Calu3 (cell line): ENCODE measurements around the gene TNNT1. TPM values are rescaled to one million over a fixed set of nuclear protein-coding genes. Genes with fewer than 3 reads are reported as not detected.

Experiments
- BruUV-seq: library from RNA; stranded (reverse); fragments of 400-500 nt; replicated peaks from 2 replicates; lab custom pipeline; 2021; lab: Mats Ljungman, UMichigan
- CTCF ChIA-PET: fragments of 300-600 bp; sonication (Branson Sonifier 250); formaldehyde crosslinking; loops from one replicate; lab custom pipeline; 2022; ENCODE audit warnings: antibody characterized with exemption; lab: Charles Lee
- DNase-seq: peaks from one replicate; pipeline ENCODE4 v3.0.0; 2022
- H3K27ac Mint-ChIP-seq: one replicate; pipeline ENCODE4 v1.8.0; 2022; ENCODE audit warnings: mixed read lengths; ENCODE audit not compliant: unreplicated experiment
- H3K27me3 Mint-ChIP-seq: one replicate; pipeline ENCODE4 v1.8.0; 2022; ENCODE audit warnings: mixed read lengths; ENCODE audit not compliant: unreplicated experiment
- H3K36me3 Mint-ChIP-seq: one replicate; pipeline ENCODE4 v1.8.0; 2022; ENCODE audit warnings: mild to moderate bottlenecking, moderate library complexity, mixed read lengths; ENCODE audit not compliant: insufficient read depth, unreplicated experiment
- H3K4me1 Mint-ChIP-seq: one replicate; pipeline ENCODE4 v1.8.0; 2022; ENCODE audit warnings: mild to moderate bottlenecking, low read depth, mixed read lengths; ENCODE audit not compliant: unreplicated experiment
- H3K4me3 Mint-ChIP-seq: one replicate; pipeline ENCODE4 v1.8.0; 2022; ENCODE audit warnings: mild to moderate bottlenecking, low read depth, moderate library complexity, mixed read lengths; ENCODE audit not compliant: unreplicated experiment
- H3K9me3 Mint-ChIP-seq: one replicate; pipeline ENCODE4 v1.8.0; 2022; ENCODE audit warnings: low read depth, mixed read lengths; ENCODE audit not compliant: unreplicated experiment
- CTCF ChIP-seq: fragments of 200-600 bp; IDR thresholded peaks from one replicate; pipeline ENCODE4 v1.8.0; 2022; ENCODE audit warnings: antibody characterized with exemption; ENCODE audit not compliant: unreplicated experiment
- intact Hi-C: fragments of 100-400 bp; cut with micrococcal nuclease; formaldehyde crosslinking; loops from one replicate; pipeline ENCODE4 v1.10.0; 2022; ENCODE audit not compliant: unreplicated experiment
- total RNA-seq: library from RNA; stranded (reverse); gene quantifications from 2 replicates; pipeline ENCODE4 v1.2.3, GENCODE V29; 2022

The TNNT1 gene
- total RNA-seq, 1 experiment from 2014 or later, result 48.8 TPM

DNA sequence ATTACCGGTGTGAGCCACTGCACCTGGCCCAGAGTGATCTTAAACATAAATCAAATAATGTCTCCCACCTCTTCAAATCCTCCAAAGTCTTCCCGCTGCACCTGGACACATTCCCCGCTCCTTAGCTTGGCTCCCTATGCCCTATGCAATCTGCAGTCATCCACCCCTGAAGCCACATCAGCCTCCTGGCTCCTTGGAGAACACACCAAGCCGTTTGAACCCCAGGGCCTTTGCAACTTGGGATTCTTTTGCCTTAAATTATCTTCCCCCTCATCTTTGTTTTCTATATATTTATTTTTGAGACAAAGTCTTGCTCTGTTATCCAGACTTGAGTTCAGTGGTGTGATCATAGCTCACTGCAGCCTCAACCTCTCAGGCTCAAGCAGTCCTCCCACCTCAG, 20.1 kb upstream of the TNNT1 start:
- Mint-ChIP-seq H3K27me3 (peaks cover 41% of the 10 kb centered on the region), H3K36me3 (peaks cover 41% of the 10 kb centered on the region), H3K27ac (no peak overlapping the region), H3K4me3 (no peak overlapping the region), H3K4me1 (peaks cover 23% of the 10 kb centered on the region), H3K9me3 (no peaks in the 10 kb centered on the region)
- intact Hi-C loops, result no loop called here
- BruUV-seq, result no TSS peak
- CTCF ChIA-PET, result no interaction called here
- DNase-seq, result no peak
- TF ChIP-seq CTCF, result no peak

DNA sequence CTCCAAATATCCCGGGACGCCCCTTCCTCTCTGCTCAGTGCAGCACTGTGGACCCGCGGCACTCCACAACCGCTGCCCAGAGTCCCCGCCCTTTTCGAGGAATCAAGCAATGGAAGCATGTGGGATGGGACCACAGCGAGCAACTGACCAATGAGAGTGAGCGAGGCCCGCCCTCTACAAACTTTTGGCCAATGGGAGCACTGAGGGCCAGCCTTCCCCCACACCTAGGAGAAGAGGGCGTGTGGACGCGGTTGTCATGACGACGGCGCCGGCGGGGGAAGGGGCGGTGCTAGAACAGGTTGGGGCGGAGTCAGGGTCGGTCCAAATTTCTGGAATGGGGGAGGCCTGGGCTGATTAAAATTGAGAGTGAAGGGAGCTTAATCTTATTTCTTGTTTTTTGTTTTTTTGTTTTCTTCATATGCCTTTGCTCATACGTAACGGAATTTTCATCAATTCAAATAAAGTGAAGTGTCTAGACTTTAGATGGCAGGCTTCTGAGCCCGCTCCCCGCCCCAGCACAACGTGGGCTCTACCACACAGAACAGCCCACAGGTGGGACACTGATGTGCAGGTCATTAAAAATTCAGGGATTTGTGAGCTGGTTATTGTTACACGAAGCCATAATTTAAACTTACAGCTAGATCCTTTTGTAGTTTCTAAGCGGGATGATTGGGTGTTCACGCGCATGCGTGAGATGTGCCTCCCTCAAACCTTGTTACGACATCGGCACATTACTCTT, 17.7 kb upstream of the TNNT1 start, which contains the start of gene DNAAF3:
TSS of gene DNAAF3 (minus strand) at position 84 of the 739 bp plus-strand sequence. CDS start 200 bp downstream, outside the sequence.
- no peak for TF ChIP-seq CTCF
- H3K9me3 Mint-ChIP-seq, result no peaks in the 10 kb centered on the region
- peak within 1 kb of the TSS; percentile 96 for H3K27ac Mint-ChIP-seq
- peak; percentile 98 for DNase-seq
- H3K27me3 Mint-ChIP-seq, result peaks cover 22% of the 10 kb centered on the region
- intact Hi-C loops, result loop anchor here (2.0 kb wide), 1 partner anchor 26 kb away; no protein-coding TSS in a partner anchor
- H3K4me1 Mint-ChIP-seq, result peaks cover 6% of the 10 kb centered on the region
- no TSS peak for BruUV-seq
- H3K4me3 Mint-ChIP-seq, result peak within 1 kb of the TSS; percentile 84
- H3K36me3 Mint-ChIP-seq, result peaks cover 23% of the 10 kb centered on the region
- CTCF ChIA-PET, result interaction anchor here (0.5 to 1.9 kb wide), 14 partner anchors 9 to 217 kb away, joined by 3 to 19 read pairs (median 4); partner anchors contain the start of genes HSPBP1, KMT5C, PPP1R12C and PPP6R1

DNA sequence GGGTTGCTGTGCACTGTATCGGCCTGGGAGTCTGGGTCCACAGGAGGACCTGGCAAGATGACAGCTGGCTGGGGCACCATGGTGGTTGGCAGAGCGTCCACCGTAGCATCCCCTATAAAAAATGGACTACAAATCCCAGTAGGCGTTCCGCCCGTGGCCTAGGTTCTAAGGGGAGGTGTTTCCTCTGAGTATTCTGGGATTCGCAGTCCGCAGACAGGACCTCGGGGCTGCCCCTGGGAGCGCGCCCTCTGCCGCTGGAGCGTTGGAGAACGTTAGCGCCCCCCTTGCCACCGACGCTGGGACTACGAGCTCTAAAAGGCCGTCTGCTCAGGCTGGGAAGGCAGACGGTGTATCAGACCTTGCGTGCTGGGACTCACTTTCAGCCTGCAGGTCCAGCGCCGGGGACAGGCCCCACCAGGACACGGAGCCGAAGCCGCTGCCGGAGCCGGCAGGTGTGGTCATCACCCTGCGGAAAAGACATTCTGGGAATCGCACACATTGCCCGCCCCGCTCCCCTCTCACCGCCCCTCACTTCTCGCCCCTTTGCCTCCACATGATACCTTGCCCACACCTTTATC, 17.0 kb upstream of the TNNT1 start:
- no TSS peak for BruUV-seq
- H3K36me3 Mint-ChIP-seq, result peaks cover 21% of the 10 kb centered on the region
- H3K27ac Mint-ChIP-seq, result peak overlapping the region; percentile 96
- H3K27me3 Mint-ChIP-seq, result peaks cover 15% of the 10 kb centered on the region
- intact Hi-C loops, result loop anchor here (2.0 kb wide), 1 partner anchor 25 kb away; no protein-coding TSS in a partner anchor
- peak overlapping the region; percentile 84 for H3K4me3 Mint-ChIP-seq
- peak; percentile 66 for TF ChIP-seq CTCF
- CTCF ChIA-PET, result interaction anchor here (0.5 to 1.9 kb wide), 11 partner anchors 10 to 173 kb away, joined by 3 to 19 read pairs (median 5); partner anchors contain the start of genes HSPBP1, KMT5C, PPP1R12C and PPP6R1
- H3K9me3 Mint-ChIP-seq, result no peaks in the 10 kb centered on the region
- H3K4me1 Mint-ChIP-seq, result no peaks in the 10 kb centered on the region
- DNase-seq, result peak; percentile 94

GRCh38 chr19:55161571-55162322, 12.7 kb upstream of the TNNT1 start:
- CTCF ChIA-PET, result interaction anchor here (1.6 kb wide), 1 partner anchor 10 kb away, joined by 3 read pairs; no protein-coding TSS in a partner anchor
- Mint-ChIP-seq H3K9me3 (no peaks in the 10 kb centered on the region), H3K4me1 (peaks cover 24% of the 10 kb centered on the region), H3K36me3 (peaks cover 51% of the 10 kb centered on the region), H3K4me3 (no peak overlapping the region), H3K27ac (no peak overlapping the region), H3K27me3 (peaks cover 23% of the 10 kb centered on the region)
- no peak for TF ChIP-seq CTCF
- no TSS peak for BruUV-seq
- no peak for DNase-seq
- intact Hi-C loops, result no loop called here
